ENCODE measurements around the gene PLCB2.

GRCh38 chr15:40265875-40266274 is 41.9 kb downstream of the PLCB2 start:
- TF ChIP-seq POLR2AphosphoS5 (IDR thresholded peaks at IDR 0.05; ENCODE audit: low read depth, low read length) (no peak), REST (IDR thresholded peaks at IDR 0.05; ENCODE audit: insufficient read depth in 1 of 2, low read depth in 2 of 2, low read length in 2 of 2) (no peak), FOXP2 (optimal IDR thresholded peaks at IDR 0.05; ENCODE audit: borderline replicate concordance, extremely low read depth, extremely low read length, insufficient read depth) (no peak)
